A549 (cell line): ENCODE data around the gene TFE3. TPM values are rescaled to one million over a fixed set of nuclear protein-coding genes. Genes with fewer than 3 reads are reported as not detected.

Source experiments
- ATAC-seq, 2 experiments: fragments of 200-7000 bp in 1 of 2; fragments of >200 bp in 1 of 2; cut with Nextera tagmentation in 1 of 2; cut with Tn5 transposase in 1 of 2; 3 replicates each; pipeline versions ENCODE4 v1.8.0 to v1.9.1; 2018 to 2020; ENCODE audit warnings: mild to moderate bottlenecking in 1 of 2, moderate library complexity in 1 of 2
- CTCF ChIA-PET: fragments of 300-600 bp; sonication (Branson Sonifier 250); formaldehyde crosslinking; extraction: SDS; loops from one replicate; lab custom pipeline; 2021; ENCODE audit warnings: antibody characterized with exemption, inconsistent platforms; lab: Yijun Ruan, JAX
- POLR2A ChIA-PET: fragments of 350-600 bp; formaldehyde crosslinking; extraction: SDS; loops from one replicate; lab custom pipeline; 2021; ENCODE audit warnings: antibody characterized with exemption, inconsistent platforms; lab: Yijun Ruan, JAX
- DNase-seq, 2 experiments: peaks; one replicate each; pipeline versions ENCODE4 v3.0.0 to v3.0.0-alpha.2; 2011 to 2016; ENCODE audit warnings: low read depth in 1 of 2, low spot score in 1 of 2
- FAIRE-seq: peaks from 2 replicates; lab custom pipeline; 2011; peaks lifted over from hg19 to GRCh38; lab: Jason Lieb, UNC
- H3K27ac ChIP-seq, 2 experiments: fragments of >200 bp; sonication (Bioruptor Twin); formaldehyde crosslinking; 3 replicates each; pipeline ENCODE4 v1.5.1; 2016 to 2017
- H3K4me1 ChIP-seq: fragments of >200 bp; sonication (Bioruptor Twin); formaldehyde crosslinking; 3 replicates; pipeline ENCODE4 v1.6.1; 2016
- H3K4me2 ChIP-seq: fragments of >200 bp; sonication (Bioruptor Twin); formaldehyde crosslinking; 3 replicates; pipeline ENCODE4 v1.6.1; 2016
- H3K4me3 ChIP-seq: fragments of >200 bp; sonication (Bioruptor Twin); formaldehyde crosslinking; 3 replicates; pipeline ENCODE4 v1.5.1; 2016
- H3K9me3 ChIP-seq: fragments of >200 bp; sonication (Bioruptor Twin); formaldehyde crosslinking; 3 replicates; pipeline ENCODE4 v1.6.1; 2016
- BHLHE40 ChIP-seq: IDR thresholded peaks from 2 replicates; pipeline ENCODE4 v1.6.1; 2012; ENCODE audit warnings: low read depth, low read length, inconsistent platforms
- CHD2 ChIP-seq: fragments of 150-350 bp; IDR thresholded peaks from 2 replicates; pipeline ENCODE4 v1.6.1; 2014; ENCODE audit warnings: low read length; ENCODE audit not compliant: partially characterized antibody
- CHD4 ChIP-seq: fragments of 200-600 bp; sonication (generic); IDR thresholded peaks from 2 replicates; pipeline ENCODE4 v1.6.1; 2016; ENCODE audit warnings: antibody characterized with exemption, mild to moderate bottlenecking, borderline replicate concordance
- EHF ChIP-seq: fragments of 250-450 bp; sonication (Bioruptor Pico); IDR thresholded peaks from 2 replicates; pipeline ENCODE4 v1.5.0; 2020; ENCODE audit warnings: mild to moderate bottlenecking
- EHMT2 ChIP-seq: fragments of 200-600 bp; sonication (generic); IDR thresholded peaks from 2 replicates; pipeline ENCODE4 v1.6.1; 2016; ENCODE audit warnings: antibody characterized with exemption, low read depth, mild to moderate bottlenecking, moderate library complexity
- EP300 ChIP-seq, 2 experiments: fragments of >200 bp; sonication (Bioruptor Twin); formaldehyde crosslinking; IDR thresholded peaks; 2 replicates in 1 of 2; 3 replicates in 1 of 2; pipeline ENCODE4 v1.6.1; 2016 to 2017
- FOSB ChIP-seq: fragments of 250-450 bp; sonication (Bioruptor Pico); IDR thresholded peaks from 2 replicates; pipeline ENCODE4 v1.5.0; 2020; ENCODE audit warnings: mild to moderate bottlenecking, moderate library complexity
- FOXS1 ChIP-seq: fragments of 250-450 bp; sonication (Bioruptor Pico); IDR thresholded peaks from 2 replicates; pipeline ENCODE4 v1.5.0; 2020; ENCODE audit warnings: mild to moderate bottlenecking, moderate library complexity
- GATA3 ChIP-seq: IDR thresholded peaks from 2 replicates; pipeline ENCODE4 v1.6.1; 2012; ENCODE audit warnings: borderline replicate concordance
- HEYL ChIP-seq: fragments of 250-450 bp; sonication (Bioruptor Pico); IDR thresholded peaks from 2 replicates; pipeline ENCODE4 v1.8.0; 2021; ENCODE audit warnings: mild to moderate bottlenecking, moderate library complexity
- HOXA7 ChIP-seq: fragments of 250-450 bp; sonication (Bioruptor Pico); IDR thresholded peaks from 2 replicates; pipeline ENCODE4 v1.5.0; 2020; ENCODE audit warnings: mild to moderate bottlenecking, moderate library complexity
- HOXB13 ChIP-seq: fragments of 250-450 bp; sonication (Bioruptor Pico); IDR thresholded peaks from 2 replicates; pipeline ENCODE4 v1.5.0; 2020; ENCODE audit warnings: low read depth, mild to moderate bottlenecking, moderate library complexity
- JUN ChIP-seq, 2 experiments: fragments of >200 bp; sonication (Bioruptor Twin); formaldehyde crosslinking; IDR thresholded peaks; 2 replicates in 1 of 2; 3 replicates in 1 of 2; pipeline ENCODE4 v1.6.1; 2016 to 2017
- JUNB ChIP-seq: fragments of >200 bp; sonication (Bioruptor Twin); formaldehyde crosslinking; IDR thresholded peaks from 2 replicates; pipeline ENCODE4 v1.6.1; 2016
- MAX ChIP-seq: IDR thresholded peaks from 2 replicates; pipeline ENCODE4 v1.6.1; 2012
- MAZ ChIP-seq: fragments of 150-350 bp; IDR thresholded peaks from 2 replicates; pipeline ENCODE4 v1.6.1; 2014; ENCODE audit warnings: antibody characterized with exemption, low read depth, low read length, borderline replicate concordance
- NFE2L2 ChIP-seq: fragments of 150-350 bp; conservative IDR thresholded peaks from 2 replicates; pipeline ENCODE4 v1.6.1; 2014; ENCODE audit warnings: low read length
- NPAS2 ChIP-seq: fragments of 250-450 bp; sonication (Bioruptor Pico); IDR thresholded peaks from 2 replicates; pipeline ENCODE4 v1.8.0; 2022; ENCODE audit warnings: mild to moderate bottlenecking, moderate library complexity, borderline replicate concordance
- POLR2A ChIP-seq: IDR thresholded peaks from 2 replicates; pipeline ENCODE4 v1.6.1; 2012; ENCODE audit warnings: mild to moderate bottlenecking, low read length
- POLR2AphosphoS2 ChIP-seq: conservative IDR thresholded peaks from 2 replicates; pipeline ENCODE4 v1.6.1; 2012; ENCODE audit warnings: low read length, improper control_type of control experiment, inconsistent platforms
- RARB ChIP-seq: fragments of 250-450 bp; sonication (Bioruptor Pico); IDR thresholded peaks from 2 replicates; pipeline ENCODE4 v1.8.0; 2021; ENCODE audit warnings: mild to moderate bottlenecking, moderate library complexity
- SMC3 ChIP-seq: fragments of >200 bp; sonication (Bioruptor Twin); formaldehyde crosslinking; IDR thresholded peaks from 3 replicates; pipeline ENCODE4 v1.6.1; 2018; ENCODE audit warnings: inconsistent platforms
- SREBF2 ChIP-seq: fragments of 450-650 bp; IDR thresholded peaks from 2 replicates; pipeline ENCODE4 v1.6.1; 2014; ENCODE audit warnings: mild to moderate bottlenecking, moderate library complexity
- USF2 ChIP-seq: fragments of 450-650 bp; IDR thresholded peaks from 2 replicates; pipeline ENCODE4 v1.6.1; 2014; ENCODE audit warnings: antibody characterized with exemption
- ZC3H11A ChIP-seq: fragments of 450-650 bp; IDR thresholded peaks from 2 replicates; pipeline ENCODE4 v1.6.1; 2014; ENCODE audit warnings: antibody characterized with exemption, mild to moderate bottlenecking
- ZFP36 ChIP-seq: fragments of 450-650 bp; IDR thresholded peaks from 2 replicates; pipeline ENCODE4 v1.6.1; 2014; ENCODE audit warnings: borderline replicate concordance; ENCODE audit not compliant: partially characterized antibody
- WGBS: methylation state at CpG from one replicate; pipeline ENCODE4 v1.1.6; 2017; ENCODE audit errors: missing lambda C conversion rate; 5-methylcytosine and 5-hydroxymethylcytosine counted together
- polyA plus RNA-seq, 4 experiments: library from polyadenylated mRNA; depleted of rRNA in 3 of 4; stranded (reverse); fragments of >200 nt; fragmentation: RNase III in 1 of 4; extraction: RNeasy Plus Mini Kit Qiagen cat#74134 plus additional on column Dnase treatment in 1 of 4; gene quantifications; 2 replicates in 3 of 4; 3 replicates in 1 of 4; pipeline ENCODE4 v1.2.3, GENCODE V29; 2011 to 2017
- TF ChIP-seq, protein P1 (sequence below): fragments of 250-450 bp; sonication (Bioruptor Pico); IDR thresholded peaks from 2 replicates; pipeline ENCODE4 v1.5.0; 2021; ENCODE audit warnings: mild to moderate bottlenecking, moderate library complexity, borderline replicate concordance
- TF ChIP-seq, protein P2 (sequence below): IDR thresholded peaks from 2 replicates; pipeline ENCODE4 v1.6.1; 2012; ENCODE audit warnings: low read depth, borderline replicate concordance
- TF ChIP-seq, protein P3 (sequence below): fragments of >200 bp; sonication (Bioruptor Twin); formaldehyde crosslinking; IDR thresholded peaks from 3 replicates; pipeline ENCODE4 v1.6.1; 2016

The TFE3 gene
- polyA plus RNA-seq, 2 of the 4 experiments (the other 2 are of a cell fraction), result 16.1 to 56.3 TPM

DNA sequence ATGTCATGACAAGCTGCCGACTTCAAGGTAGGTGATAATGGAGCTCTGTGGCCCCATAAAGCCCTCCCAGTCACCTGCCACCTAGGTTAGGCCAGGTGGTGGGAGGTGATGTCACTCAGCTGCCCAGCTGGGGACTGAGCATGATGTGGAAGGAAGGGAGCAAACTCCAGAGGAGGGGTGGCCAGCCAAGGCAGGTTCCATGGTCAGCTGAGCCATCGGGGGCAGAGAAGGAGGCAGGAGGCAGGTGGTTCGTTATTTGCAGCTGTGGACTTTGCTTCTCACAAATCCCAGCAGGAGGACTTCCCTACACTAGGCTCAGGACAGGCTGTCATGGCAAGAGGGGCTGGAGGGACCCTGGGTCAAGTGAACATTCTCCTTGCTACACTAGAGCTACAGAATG lies 17.8 kb upstream of the TFE3 start:
- Histone ChIP-seq H3K27ac (no peak overlapping the region), H3K9me3 (no peaks in the 10 kb centered on the region), H3K4me1 (no peaks in the 10 kb centered on the region; the same call in 2 of the 3 replicates), H3K4me2 (no peak overlapping the region), H3K4me3 (no peak overlapping the region)
- DNase-seq (no peak), ATAC-seq (no peak), FAIRE-seq (no peak)
- ChIA-PET CTCF (interaction anchor here (1.7 to 2.1 kb wide), 2 partner anchors 17 to 95 kb away, joined by 4 to 8 read pairs; no protein-coding TSS in a partner anchor), POLR2A (no interaction called here)
- TF ChIP-seq EHMT2, result no peak
- TF ChIP-seq GATA3, result no peak
- TF ChIP-seq MAX, result no peak
- no peak for TF ChIP-seq HOXA7 (CRISPR knock-in tag)
- TF ChIP-seq FOSB, result no peak
- TF ChIP-seq NPAS2, result no peak
- no peak for TF ChIP-seq MAZ
- no peak for TF ChIP-seq RARB (CRISPR knock-in tag)
- no peak for TF ChIP-seq ZC3H11A
- no peak for TF ChIP-seq ZFP36
- TF ChIP-seq SMC3, result no peak
- TF ChIP-seq HOXB13 (CRISPR knock-in tag), result no peak
- no peak for TF ChIP-seq NFE2L2
- no peak for TF ChIP-seq CHD4
- TF ChIP-seq USF2, result no peak
- TF ChIP-seq EP300 (IDR thresholded peaks at IDR 0.05), result no peak
- TF ChIP-seq POLR2A, result no peak
- no peak for TF ChIP-seq POLR2AphosphoS2
- TF ChIP-seq HEYL (CRISPR knock-in tag), result no peak
- TF ChIP-seq, protein P1, sequence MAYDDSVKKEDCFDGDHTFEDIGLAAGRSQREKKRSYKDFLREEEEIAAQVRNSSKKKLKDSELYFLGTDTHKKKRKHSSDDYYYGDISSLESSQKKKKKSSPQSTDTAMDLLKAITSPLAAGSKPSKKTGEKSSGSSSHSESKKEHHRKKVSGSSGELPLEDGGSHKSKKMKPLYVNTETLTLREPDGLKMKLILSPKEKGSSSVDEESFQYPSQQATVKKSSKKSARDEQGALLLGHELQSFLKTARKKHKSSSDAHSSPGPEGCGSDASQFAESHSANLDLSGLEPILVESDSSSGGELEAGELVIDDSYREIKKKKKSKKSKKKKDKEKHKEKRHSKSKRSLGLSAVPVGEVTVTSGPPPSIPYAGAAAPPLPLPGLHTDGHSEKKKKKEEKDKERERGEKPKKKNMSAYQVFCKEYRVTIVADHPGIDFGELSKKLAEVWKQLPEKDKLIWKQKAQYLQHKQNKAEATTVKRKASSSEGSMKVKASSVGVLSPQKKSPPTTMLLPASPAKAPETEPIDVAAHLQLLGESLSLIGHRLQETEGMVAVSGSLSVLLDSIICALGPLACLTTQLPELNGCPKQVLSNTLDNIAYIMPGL (CRISPR knock-in tag), result no peak
- 68% methylated on average over 2 of the region's 3 CpGs for WGBS

- no peaks in the 10 kb centered on the region; the same call in 2 of the 3 replicates for H3K4me1 ChIP-seq
- H3K4me3 ChIP-seq, result no peak overlapping the region
- 68% methylated on average over 7 of the region's 10 CpGs for WGBS
- H3K4me2 ChIP-seq, result no peak overlapping the region
- FAIRE-seq (no peak), DNase-seq (no peak), ATAC-seq (no peak)
- ChIA-PET CTCF (interaction anchor here (0.6 kb wide), 1 partner anchor 599 kb away, joined by 3 read pairs; no protein-coding TSS in a partner anchor), POLR2A (no interaction called here)
- H3K9me3 ChIP-seq, result no peaks in the 10 kb centered on the region
- no peak overlapping the region; a peak in 1 of 6 replicates for H3K27ac ChIP-seq
- TF ChIP-seq, protein P2, sequence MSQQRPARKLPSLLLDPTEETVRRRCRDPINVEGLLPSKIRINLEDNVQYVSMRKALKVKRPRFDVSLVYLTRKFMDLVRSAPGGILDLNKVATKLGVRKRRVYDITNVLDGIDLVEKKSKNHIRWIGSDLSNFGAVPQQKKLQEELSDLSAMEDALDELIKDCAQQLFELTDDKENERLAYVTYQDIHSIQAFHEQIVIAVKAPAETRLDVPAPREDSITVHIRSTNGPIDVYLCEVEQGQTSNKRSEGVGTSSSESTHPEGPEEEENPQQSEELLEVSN, result no peak
- no peak for TF ChIP-seq CHD2
- no peak for TF ChIP-seq JUNB
- TF ChIP-seq ZFP36, result no peak
- no peak for TF ChIP-seq ZC3H11A
- TF ChIP-seq SMC3, result no peak
- TF ChIP-seq JUN (IDR thresholded peaks at IDR 0.05), result no peak
- no peak for TF ChIP-seq FOXS1 (CRISPR knock-in tag)
- TF ChIP-seq BHLHE40, result no peak
- no peak for TF ChIP-seq SREBF2
- TF ChIP-seq, protein P1 (CRISPR knock-in tag), result no peak
- no peak for TF ChIP-seq EHF
- TF ChIP-seq, protein P3, sequence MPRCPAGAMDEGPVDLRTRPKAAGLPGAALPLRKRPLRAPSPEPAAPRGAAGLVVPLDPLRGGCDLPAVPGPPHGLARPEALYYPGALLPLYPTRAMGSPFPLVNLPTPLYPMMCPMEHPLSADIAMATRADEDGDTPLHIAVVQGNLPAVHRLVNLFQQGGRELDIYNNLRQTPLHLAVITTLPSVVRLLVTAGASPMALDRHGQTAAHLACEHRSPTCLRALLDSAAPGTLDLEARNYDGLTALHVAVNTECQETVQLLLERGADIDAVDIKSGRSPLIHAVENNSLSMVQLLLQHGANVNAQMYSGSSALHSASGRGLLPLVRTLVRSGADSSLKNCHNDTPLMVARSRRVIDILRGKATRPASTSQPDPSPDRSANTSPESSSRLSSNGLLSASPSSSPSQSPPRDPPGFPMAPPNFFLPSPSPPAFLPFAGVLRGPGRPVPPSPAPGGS, result no peak
- TF ChIP-seq, all 56 proteins: peak for 0
Measured at GRCh38 chrX:49059681-49060085, 16.5 kb upstream of the TFE3 start.
